Measurements from ENCODE around the gene FKBP1A.

Gene FKBP1A

GRCh38 chr20:1320902-1321653 is 71.8 kb downstream of the FKBP1A start:
- H3K4me3 ChIP-seq (ENCODE audit: low read depth, low read length): no peak overlapping the region

GRCh38 chr20:1320016-1320415 is 72.8 kb downstream of the FKBP1A start:
- no peak for DNase-seq (ENCODE audit: low read depth)
- TF ChIP-seq CTCF (IDR thresholded peaks at IDR 0.05; ENCODE audit: insufficient read depth, low read depth, low read length, missing control alignments): no peak
- H3K4me3 ChIP-seq (ENCODE audit: low read depth, low read length): no peak overlapping the region

More at GRCh38 chr20:1320902-1321653, 71.8 kb downstream of the FKBP1A start:
- no peak for DNase-seq (ENCODE audit: low read depth)
- no peak for TF ChIP-seq CTCF (IDR thresholded peaks at IDR 0.05; ENCODE audit: insufficient read depth, low read depth, low read length, missing control alignments)

GRCh38 chr20:1319462-1319861 is 73.4 kb downstream of the FKBP1A start:
- no peak overlapping the region for H3K4me3 ChIP-seq (ENCODE audit: low read depth, low read length)
- no peak for DNase-seq (ENCODE audit: low read depth)

GRCh38 chr20:1319051-1319450 is 73.8 kb downstream of the FKBP1A start:
- no peak for TF ChIP-seq CTCF (IDR thresholded peaks at IDR 0.05; ENCODE audit: insufficient read depth, low read depth, low read length, missing control alignments)
- no peak overlapping the region for H3K4me3 ChIP-seq (ENCODE audit: low read depth, low read length)
- no peak for DNase-seq (ENCODE audit: low read depth)

More at GRCh38 chr20:1319462-1319861, 73.4 kb downstream of the FKBP1A start:
- no peak for TF ChIP-seq CTCF (IDR thresholded peaks at IDR 0.05; ENCODE audit: insufficient read depth, low read depth, low read length, missing control alignments)

Measured in GM12865 (cell line).